HUES64 (cell line): ENCODE data around the gene METRNL.

Source experiments
- H3K27ac ChIP-seq: 2 replicates; pipeline ENCODE4 v1.7.0; 2013; ENCODE audit warnings: low read depth, low read length, inconsistent platforms
- H3K27me3 ChIP-seq: 2 replicates; pipeline ENCODE4 v1.6.1; 2013; ENCODE audit warnings: mild to moderate bottlenecking, low read length; ENCODE audit not compliant: insufficient read depth
- H3K36me3 ChIP-seq: 2 replicates; pipeline ENCODE4 v1.6.1; 2013; ENCODE audit warnings: mild to moderate bottlenecking, low read length; ENCODE audit not compliant: insufficient read depth
- H3K4me1 ChIP-seq: 2 replicates; pipeline ENCODE4 v1.6.1; 2013; ENCODE audit warnings: mild to moderate bottlenecking, low read length, moderate library complexity; ENCODE audit not compliant: insufficient read depth
- H3K4me3 ChIP-seq: 2 replicates; pipeline ENCODE4 v1.5.1; 2013; ENCODE audit warnings: mild to moderate bottlenecking, low read length, moderate library complexity
- H3K9ac ChIP-seq: 2 replicates; pipeline ENCODE4 v1.6.1; 2013; ENCODE audit warnings: mild to moderate bottlenecking, low read depth, low read length
- H3K9me3 ChIP-seq: 2 replicates; pipeline ENCODE4 v1.6.1; 2013; ENCODE audit warnings: low read depth, low read length; ENCODE audit not compliant: insufficient read depth
- WGBS: fragments of 150-250, 120-280 bp; methylation state at CpG from one replicate; pipeline ENCODE4 v1.1.7; 2013; ENCODE audit warnings: missing lambda C conversion rate; 5-methylcytosine and 5-hydroxymethylcytosine counted together

Gene METRNL

DNA sequence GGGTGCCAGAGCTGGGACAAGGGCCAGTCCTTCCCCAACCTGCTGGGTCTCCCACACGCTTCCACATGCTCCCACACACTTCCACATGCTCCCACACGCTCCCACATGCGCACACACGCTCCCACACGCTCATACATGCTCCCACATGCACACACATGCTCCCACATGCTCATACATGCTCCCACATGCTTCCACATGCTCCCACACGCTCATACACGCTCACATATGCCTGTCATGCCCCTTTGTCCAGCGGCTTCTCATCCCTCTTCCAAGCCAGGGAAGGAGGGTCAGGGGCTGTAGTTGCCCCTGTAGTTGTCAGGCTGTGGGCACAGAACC lies 9.9 kb upstream of the METRNL start:
- Histone ChIP-seq H3K27ac (no peak overlapping the region), H3K36me3 (no peaks in the 10 kb centered on the region), H3K4me1 (no peaks in the 10 kb centered on the region), H3K9me3 (no peaks in the 10 kb centered on the region), H3K4me3 (no peak overlapping the region), H3K9ac (no peak overlapping the region), H3K27me3 (no peaks in the 10 kb centered on the region)
- WGBS = 89% methylated on average over 8 of the region's 8 CpGs

DNA sequence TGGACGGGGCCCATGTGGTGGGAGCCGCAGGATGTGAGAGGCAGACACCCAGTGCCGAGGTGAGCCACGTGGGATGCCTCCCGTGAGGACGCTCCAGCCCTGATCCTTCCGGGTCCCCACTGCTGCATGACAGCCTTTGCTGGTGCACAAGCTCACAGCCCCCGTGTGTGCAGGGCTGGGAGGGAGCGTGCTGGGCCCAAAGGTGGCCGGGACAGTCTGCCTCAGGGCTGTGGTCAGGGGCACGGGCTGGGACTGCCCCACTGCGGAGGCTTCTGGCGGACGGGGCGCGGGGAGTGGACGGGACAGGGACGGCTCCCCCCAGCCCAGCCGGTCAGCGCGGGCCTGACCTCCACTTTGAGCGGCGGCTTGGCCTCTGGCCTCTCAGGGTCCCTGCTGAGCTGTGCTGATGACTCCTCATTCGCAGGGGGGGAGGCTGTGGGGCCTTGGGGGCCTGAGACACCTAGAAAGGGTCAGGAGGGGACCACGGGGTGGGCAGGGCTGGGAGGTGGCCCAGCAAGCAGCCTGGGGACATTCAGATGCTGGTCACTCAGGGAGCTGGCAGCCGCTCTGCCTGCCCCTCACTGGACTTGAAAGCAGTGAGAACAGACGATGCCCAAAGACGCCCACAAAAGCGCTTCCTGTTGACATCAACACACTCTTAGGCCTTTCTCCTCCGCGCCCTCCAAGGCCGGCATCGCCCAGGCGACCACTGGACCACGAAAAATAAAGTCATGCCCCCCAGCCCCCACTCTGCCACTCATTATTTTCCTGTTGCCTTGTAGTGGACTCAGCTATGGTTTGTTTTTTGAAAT lies 9.3 kb upstream of the METRNL start:
- H3K9me3 ChIP-seq = no peaks in the 10 kb centered on the region
- no peaks in the 10 kb centered on the region for H3K27me3 ChIP-seq
- no peaks in the 10 kb centered on the region for H3K4me1 ChIP-seq
- no peak overlapping the region for H3K9ac ChIP-seq
- 89% methylated on average over 35 of the region's 35 CpGs for WGBS
- no peak overlapping the region for H3K27ac ChIP-seq
- no peaks in the 10 kb centered on the region for H3K36me3 ChIP-seq
- H3K4me3 ChIP-seq = no peak overlapping the region

DNA sequence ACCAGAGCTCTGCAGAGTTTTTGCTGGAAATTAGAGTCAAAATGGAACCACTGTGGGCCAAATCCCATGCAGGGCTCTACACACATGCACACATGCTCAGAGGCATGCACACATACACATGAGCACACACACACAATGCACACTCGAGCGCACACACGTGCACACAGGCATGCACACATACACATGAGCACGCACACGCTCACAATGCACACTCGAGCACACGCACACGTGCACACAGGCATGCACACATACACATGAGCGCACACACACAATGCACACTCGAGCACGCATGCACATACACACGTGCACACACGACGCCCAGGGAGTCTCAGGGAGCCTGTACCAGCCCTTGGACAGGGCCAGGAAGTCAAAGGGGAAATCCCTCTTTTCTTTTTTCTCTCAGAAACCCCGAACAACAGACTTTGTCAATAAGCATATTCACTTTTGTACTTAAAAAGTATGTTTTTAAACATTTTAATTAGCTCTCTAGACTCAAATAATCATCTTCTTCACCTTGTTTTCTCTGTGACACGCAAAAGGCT lies 8.5 kb upstream of the METRNL start:
- Histone ChIP-seq H3K4me1 (no peaks in the 10 kb centered on the region), H3K4me3 (no peak overlapping the region), H3K27ac (no peak overlapping the region), H3K36me3 (no peaks in the 10 kb centered on the region), H3K27me3 (no peaks in the 10 kb centered on the region), H3K9me3 (no peaks in the 10 kb centered on the region), H3K9ac (no peak overlapping the region)
- WGBS = 93% methylated on average over 15 of the region's 16 CpGs

DNA sequence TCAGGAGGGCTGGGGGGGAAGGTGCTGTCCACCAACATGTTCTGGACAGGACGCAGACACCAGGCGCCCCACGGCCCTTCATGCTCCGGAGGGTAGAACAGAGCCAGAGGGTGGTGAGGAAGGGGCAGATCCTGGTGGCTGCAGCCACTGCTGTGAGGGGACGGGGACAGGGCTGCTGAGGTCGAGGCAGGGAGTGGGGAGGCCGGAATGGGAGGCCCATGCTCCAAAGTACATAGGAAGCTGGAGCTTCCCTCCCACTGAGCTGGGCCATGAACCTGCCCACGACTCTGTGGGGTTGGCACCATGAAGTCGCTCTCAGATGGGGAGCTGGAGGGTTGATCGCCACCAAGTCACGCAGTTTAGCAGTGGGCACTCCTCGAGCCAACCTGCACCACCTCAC lies 8.0 kb upstream of the METRNL start:
- Histone ChIP-seq H3K4me3 (no peak overlapping the region), H3K27me3 (peaks cover 3% of the 10 kb centered on the region; the same call in 1 of the 2 replicates), H3K4me1 (no peaks in the 10 kb centered on the region), H3K36me3 (no peaks in the 10 kb centered on the region), H3K27ac (no peak overlapping the region), H3K9me3 (no peaks in the 10 kb centered on the region), H3K9ac (no peak overlapping the region)
- 93% methylated on average over 12 of the region's 12 CpGs for WGBS

DNA sequence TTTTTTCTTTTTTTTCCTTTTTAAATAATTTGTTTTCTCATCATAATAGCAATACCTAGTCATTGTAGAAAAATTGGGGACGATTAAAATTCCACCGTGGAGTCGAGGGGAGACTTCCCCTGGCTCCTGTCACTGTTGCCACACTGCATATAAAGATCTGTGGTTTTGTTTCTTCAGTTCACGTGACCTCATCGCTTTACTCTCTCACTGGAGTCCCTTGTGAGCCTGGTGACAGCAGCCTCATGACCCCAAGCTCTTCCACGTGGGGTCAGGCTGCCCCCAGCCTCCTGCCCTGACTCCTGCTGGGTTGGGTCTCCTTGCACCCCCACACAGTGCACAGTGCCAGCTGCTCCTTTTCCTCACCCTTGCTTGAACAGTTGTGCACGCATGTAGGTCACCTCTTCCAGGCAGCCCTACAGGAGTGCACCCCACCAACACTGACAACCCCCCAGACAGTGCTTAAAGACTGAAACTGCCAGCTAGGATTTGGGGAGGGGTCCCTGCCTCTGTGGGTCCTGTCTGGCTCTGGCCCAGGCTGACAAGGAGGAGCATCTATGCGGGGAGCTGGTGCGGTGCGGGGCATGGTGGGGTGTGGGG lies 7.3 kb upstream of the METRNL start:
- no peak overlapping the region for H3K27ac ChIP-seq
- H3K27me3 ChIP-seq = peaks cover 10% of the 10 kb centered on the region
- H3K4me1 ChIP-seq = no peaks in the 10 kb centered on the region
- H3K36me3 ChIP-seq = no peaks in the 10 kb centered on the region
- no peak overlapping the region for H3K4me3 ChIP-seq
- 83% methylated on average over 10 of the region's 10 CpGs for WGBS
- no peak overlapping the region for H3K9ac ChIP-seq
- no peaks in the 10 kb centered on the region for H3K9me3 ChIP-seq

DNA sequence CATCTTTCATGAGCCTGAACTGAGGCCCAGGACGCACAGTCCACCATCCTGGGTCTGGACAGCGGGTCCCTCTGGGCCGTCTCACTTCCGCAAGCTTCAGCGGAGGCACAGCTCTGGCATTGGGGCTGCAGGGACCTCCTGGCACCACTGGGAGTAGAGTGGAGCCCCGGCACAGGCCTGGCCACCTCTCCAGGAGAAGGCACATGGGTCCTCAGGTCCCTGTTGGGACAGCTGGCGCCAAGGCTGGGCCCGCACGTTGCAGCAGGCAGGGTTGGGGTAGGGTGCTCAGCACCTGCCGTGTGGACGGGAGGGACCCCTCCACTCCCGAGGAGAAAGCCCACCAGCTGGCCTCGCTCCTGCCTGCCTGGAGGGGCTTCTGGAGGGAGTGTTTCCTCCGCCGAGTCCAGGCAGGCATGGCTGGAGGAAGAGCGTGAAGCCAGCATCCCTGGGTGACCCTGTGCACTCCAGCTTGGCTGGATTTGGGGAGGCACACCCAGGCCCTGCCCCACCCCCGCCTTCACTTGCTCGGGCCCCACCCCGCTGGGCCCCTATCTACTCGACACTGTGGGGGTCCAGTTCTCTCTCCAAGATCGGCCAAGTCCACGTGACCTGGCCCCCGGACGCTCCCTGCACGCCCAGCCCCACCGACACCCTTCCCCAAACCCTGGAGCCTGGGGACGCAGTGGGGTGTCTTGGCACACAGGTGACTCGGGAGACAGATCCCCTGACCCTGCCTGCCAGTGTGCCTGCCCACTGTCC lies 6.6 kb upstream of the METRNL start:
- WGBS = 91% methylated on average over 28 of the region's 28 CpGs
- no peaks in the 10 kb centered on the region for H3K36me3 ChIP-seq
- no peaks in the 10 kb centered on the region for H3K9me3 ChIP-seq
- H3K9ac ChIP-seq = no peak overlapping the region
- no peak overlapping the region for H3K4me3 ChIP-seq
- no peaks in the 10 kb centered on the region for H3K4me1 ChIP-seq
- H3K27me3 ChIP-seq = peaks cover 17% of the 10 kb centered on the region
- H3K27ac ChIP-seq = no peak overlapping the region

DNA sequence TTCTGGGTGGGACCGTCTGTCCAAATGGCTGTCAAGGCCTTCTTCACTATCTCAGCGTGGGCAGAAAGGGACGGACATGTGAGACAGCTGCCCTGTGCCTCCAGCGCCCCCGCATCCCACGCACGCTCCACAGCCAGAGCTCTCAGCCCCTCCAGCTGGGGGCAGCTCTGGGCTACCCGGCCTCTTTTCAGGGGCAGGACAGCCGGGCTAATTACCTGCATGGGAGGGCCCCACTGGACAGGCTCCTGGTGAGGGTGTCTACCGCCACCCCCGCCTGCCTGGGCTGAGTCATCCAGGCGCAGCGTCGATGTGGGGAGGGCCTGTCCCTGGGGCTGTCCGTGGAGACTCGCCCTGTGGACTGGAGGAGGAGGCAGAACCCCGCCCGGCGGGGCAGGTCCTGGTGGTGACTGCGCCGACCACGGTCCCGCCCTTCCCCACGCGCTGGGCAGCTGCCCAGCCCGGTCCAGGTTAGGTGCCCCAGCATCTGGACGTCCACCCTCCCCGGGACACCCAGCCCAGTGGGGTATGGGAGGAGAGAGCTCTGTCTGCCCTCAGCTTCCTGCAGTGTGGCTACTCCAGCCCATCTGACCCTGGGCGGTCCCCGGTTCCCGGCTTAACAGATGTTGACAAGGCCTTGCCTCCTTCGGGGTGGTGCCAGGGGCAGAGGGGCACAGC lies 5.9 kb upstream of the METRNL start:
- no peaks in the 10 kb centered on the region for H3K36me3 ChIP-seq
- 91% methylated on average over 32 of the region's 32 CpGs for WGBS
- peaks cover 24% of the 10 kb centered on the region for H3K27me3 ChIP-seq

DNA sequence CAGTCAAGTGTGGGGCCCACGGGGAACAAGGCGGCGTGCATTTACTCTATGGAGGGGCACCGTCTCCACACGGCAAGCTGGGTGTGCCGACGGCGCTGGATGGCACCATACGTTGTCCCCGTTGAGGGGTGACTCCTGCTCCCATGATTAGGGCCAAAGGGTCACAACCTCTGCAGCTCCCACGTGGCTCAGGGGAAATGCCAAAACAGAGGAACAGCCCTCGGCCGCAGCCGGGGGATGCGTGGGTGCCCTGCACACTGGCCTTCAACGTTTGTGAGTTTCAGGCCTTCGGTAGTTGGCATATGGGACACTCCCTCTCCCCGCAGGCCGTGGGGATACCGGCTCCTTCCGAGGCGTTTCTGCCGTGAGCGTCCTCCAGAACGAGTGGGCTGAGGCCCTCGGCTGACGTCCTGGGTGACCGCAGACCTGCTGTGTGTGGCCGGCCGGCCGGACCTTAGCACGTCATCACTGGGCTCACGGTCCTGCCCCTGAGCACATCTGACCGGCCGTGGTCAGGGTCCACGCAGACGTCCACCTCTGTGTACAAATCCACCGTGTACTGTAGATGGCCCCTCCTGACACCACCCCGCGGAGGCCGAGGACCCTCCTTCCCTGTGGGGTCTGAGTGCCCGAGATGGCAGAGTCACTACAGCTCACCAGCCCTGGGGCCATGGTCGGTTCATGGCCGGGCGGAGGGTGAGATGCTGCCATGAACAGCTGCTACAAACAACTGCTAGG lies 4.8 kb upstream of the METRNL start:
- H3K36me3 ChIP-seq = no peaks in the 10 kb centered on the region
- WGBS = 94% methylated on average over 45 of the region's 45 CpGs
- no peak overlapping the region for H3K27ac ChIP-seq
- no peak overlapping the region for H3K9ac ChIP-seq
- no peak overlapping the region for H3K4me3 ChIP-seq
- H3K27me3 ChIP-seq = peaks cover 31% of the 10 kb centered on the region
- H3K9me3 ChIP-seq = no peaks in the 10 kb centered on the region
- no peaks in the 10 kb centered on the region for H3K4me1 ChIP-seq

More for the DNA sequence above, 5.9 kb upstream of the METRNL start:
- Histone ChIP-seq H3K9ac (no peak overlapping the region), H3K4me3 (no peak overlapping the region), H3K9me3 (no peaks in the 10 kb centered on the region), H3K27ac (no peak overlapping the region), H3K4me1 (no peaks in the 10 kb centered on the region)

DNA sequence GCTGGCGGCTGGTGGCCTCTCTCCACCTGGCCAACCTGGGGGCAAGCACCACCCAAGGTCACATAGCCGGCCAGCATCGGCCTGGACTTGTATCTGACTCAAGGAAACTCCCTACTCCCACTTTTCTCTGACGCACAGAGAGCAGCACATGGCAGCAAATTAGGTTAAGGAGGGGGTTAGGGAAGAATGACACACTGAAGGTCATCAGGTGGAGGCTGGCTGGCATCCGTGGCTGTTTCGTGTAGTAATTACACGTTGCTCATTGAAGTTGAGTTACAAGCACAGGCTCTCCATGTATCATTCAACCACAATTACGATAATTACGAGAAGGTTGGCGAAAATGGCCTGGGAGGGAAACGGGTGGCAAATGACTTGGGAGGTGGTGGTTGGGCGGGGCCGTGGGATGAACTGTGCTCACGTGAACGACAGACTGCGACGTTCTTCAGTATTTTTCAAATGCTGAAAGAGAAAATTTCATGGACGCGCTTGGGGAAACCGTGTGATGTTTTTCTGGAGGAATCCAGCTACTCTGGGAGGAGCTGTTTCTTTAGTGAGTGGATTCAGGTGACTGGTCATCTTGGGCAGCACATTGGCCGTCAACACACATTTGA lies 4.0 kb upstream of the METRNL start:
- peaks cover 31% of the 10 kb centered on the region for H3K27me3 ChIP-seq
- 95% methylated on average over 21 of the region's 21 CpGs for WGBS
- H3K4me3 ChIP-seq = no peak overlapping the region
- H3K4me1 ChIP-seq = no peaks in the 10 kb centered on the region
- no peaks in the 10 kb centered on the region for H3K9me3 ChIP-seq
- H3K27ac ChIP-seq = no peak overlapping the region
- no peaks in the 10 kb centered on the region for H3K36me3 ChIP-seq
- no peak overlapping the region for H3K9ac ChIP-seq

DNA sequence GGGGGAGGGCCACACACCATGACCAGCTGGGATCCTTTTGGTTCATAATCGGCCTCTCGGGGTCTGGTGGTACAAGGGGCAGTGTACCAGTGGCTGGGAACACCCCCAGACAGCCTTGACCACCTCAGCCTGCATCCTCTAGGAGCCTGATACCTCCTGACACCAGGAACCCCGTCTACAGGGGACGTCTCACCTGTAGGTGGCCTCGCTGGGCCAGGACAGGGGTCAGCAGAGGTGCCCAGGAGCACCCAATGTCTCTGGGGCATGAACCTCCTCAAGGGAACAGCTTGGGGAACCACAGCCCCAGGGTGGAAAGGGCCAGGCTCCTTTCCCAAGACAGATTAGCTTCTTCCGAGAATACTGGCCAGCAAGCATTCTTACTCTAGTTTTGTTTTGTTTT lies 2.5 kb upstream of the METRNL start:
- H3K27ac ChIP-seq = no peak overlapping the region
- 74% methylated on average over 6 of the region's 6 CpGs for WGBS
- no peaks in the 10 kb centered on the region for H3K4me1 ChIP-seq
- H3K9ac ChIP-seq = no peak overlapping the region
- peaks cover 42% of the 10 kb centered on the region for H3K27me3 ChIP-seq
- no peaks in the 10 kb centered on the region for H3K36me3 ChIP-seq
- H3K9me3 ChIP-seq = no peaks in the 10 kb centered on the region
- no peak overlapping the region for H3K4me3 ChIP-seq
